Measurements from ENCODE around the gene FAM107B. TPM values are rescaled to one million over a fixed set of nuclear protein-coding genes. Genes with fewer than 3 reads are reported as not detected.
A peak's percentile ranks its signal among the peaks of the same experiment; 100 is the strongest.

Gene FAM107B
- total RNA-seq, 1 donor from 2014 or later, result 82.2 TPM

DNA sequence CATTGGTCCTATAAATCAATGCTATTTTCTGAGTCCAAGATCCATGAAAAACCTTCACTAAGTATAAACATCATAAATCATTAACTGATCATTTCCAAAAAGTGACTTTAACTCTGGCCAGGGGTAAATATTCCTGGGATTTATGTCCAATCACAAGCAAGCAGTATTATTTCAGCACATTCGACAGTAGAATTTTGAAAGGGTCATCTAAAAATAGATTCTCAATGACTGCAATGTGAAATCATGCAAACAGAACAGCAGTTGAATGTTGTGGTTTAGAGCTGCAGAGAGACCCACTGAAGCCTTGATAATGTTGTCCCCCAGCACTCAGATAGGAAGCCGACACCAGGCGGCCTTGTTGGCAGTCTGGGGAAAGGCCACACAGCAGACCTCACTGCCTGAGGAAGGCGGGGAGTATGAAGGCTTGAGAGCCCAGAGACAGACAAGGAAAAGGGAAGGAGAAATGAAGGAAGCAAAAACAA, 38.1 kb downstream of the FAM107B start:
- Mint-ChIP-seq H3K4me1 (ENCODE audit: low read depth) (peaks cover 25% of the 10 kb centered on the region), H3K36me3 (ENCODE audit: insufficient read depth) (no peaks in the 10 kb centered on the region), H3K27me3 (no peaks in the 10 kb centered on the region), H3K27ac (peak overlapping the region; percentile 57), H3K9me3 (ENCODE audit: low read depth) (peaks cover 8% of the 10 kb centered on the region), H3K4me3 (ENCODE audit: low read depth) (no peak overlapping the region)
- no peak for DNase-seq (ENCODE audit: low spot score, unreplicated experiment)
- TF ChIP-seq, protein P1, sequence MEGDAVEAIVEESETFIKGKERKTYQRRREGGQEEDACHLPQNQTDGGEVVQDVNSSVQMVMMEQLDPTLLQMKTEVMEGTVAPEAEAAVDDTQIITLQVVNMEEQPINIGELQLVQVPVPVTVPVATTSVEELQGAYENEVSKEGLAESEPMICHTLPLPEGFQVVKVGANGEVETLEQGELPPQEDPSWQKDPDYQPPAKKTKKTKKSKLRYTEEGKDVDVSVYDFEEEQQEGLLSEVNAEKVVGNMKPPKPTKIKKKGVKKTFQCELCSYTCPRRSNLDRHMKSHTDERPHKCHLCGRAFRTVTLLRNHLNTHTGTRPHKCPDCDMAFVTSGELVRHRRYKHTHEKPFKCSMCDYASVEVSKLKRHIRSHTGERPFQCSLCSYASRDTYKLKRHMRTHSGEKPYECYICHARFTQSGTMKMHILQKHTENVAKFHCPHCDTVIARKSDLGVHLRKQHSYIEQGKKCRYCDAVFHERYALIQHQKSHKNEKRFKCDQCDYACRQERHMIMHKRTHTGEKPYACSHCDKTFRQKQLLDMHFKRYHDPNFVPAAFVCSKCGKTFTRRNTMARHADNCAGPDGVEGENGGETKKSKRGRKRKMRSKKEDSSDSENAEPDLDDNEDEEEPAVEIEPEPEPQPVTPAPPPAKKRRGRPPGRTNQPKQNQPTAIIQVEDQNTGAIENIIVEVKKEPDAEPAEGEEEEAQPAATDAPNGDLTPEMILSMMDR (IDR thresholded peaks at IDR 0.05; ENCODE audit: unreplicated experiment), result no peak

DNA sequence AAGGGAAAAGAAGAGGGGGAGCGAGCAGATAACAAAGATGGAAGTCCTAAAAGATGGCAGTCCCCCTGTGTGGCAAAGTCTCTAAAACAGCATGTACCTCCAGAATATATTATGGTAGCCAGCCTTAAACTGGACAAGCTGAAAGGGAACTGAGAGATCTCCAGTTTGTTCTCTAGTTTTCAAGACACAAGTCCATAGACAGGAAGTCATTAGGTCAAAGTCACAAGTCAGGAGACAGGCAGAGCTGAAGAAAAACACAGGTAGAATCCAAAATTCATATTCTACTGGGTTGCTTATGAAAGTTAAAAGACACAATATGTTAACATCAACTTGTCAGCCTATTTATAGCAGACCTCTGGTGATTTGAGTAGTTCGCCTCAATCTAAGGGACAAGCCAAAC, 38.7 kb downstream of the FAM107B start:
- TF ChIP-seq, protein P1 (IDR thresholded peaks at IDR 0.05; ENCODE audit: unreplicated experiment), result no peak
- Mint-ChIP-seq H3K27me3 (no peaks in the 10 kb centered on the region), H3K9me3 (ENCODE audit: low read depth) (peaks cover 8% of the 10 kb centered on the region), H3K36me3 (ENCODE audit: insufficient read depth) (no peaks in the 10 kb centered on the region), H3K4me1 (ENCODE audit: low read depth) (peaks cover 26% of the 10 kb centered on the region), H3K27ac (no peak overlapping the region), H3K4me3 (ENCODE audit: low read depth) (no peak overlapping the region)
- DNase-seq (ENCODE audit: low spot score, unreplicated experiment), result no peak

GRCh38 chr10:14731875-14732512, 42.7 kb downstream of the FAM107B start:
- TF ChIP-seq, protein P1 (IDR thresholded peaks at IDR 0.05; ENCODE audit: unreplicated experiment), result no peak
- Mint-ChIP-seq H3K9me3 (ENCODE audit: low read depth) (peaks cover 7% of the 10 kb centered on the region), H3K27ac (peak overlapping the region; percentile 30), H3K4me3 (ENCODE audit: low read depth) (no peak overlapping the region), H3K4me1 (ENCODE audit: low read depth) (peaks cover 22% of the 10 kb centered on the region), H3K27me3 (no peaks in the 10 kb centered on the region), H3K36me3 (ENCODE audit: insufficient read depth) (no peaks in the 10 kb centered on the region)
- DNase-seq (ENCODE audit: low spot score, unreplicated experiment), result no peak

DNA sequence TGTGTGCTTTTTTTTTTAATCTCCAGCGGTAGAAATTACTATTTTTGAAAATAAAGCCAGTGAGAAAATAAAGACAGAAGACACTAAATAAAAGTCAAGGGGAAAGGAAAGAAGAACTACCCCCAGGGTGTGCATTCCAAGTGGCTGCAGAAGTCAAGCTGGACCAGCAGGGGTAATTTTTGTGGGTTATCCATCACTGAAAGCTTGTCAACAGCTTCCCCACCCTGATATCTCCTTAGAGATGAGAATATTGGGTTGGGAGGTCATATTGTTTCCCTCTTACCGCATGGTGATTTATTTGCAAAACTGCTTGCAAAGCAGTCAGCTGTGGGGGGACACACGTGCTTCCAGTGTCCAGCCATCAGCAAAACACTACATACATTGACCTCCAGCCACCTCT, 46.4 kb downstream of the FAM107B start:
- H3K27me3 Mint-ChIP-seq, result no peaks in the 10 kb centered on the region
- H3K9me3 Mint-ChIP-seq (ENCODE audit: low read depth), result peaks cover 7% of the 10 kb centered on the region
- no peak overlapping the region for H3K4me3 Mint-ChIP-seq (ENCODE audit: low read depth)
- no peak for DNase-seq (ENCODE audit: low spot score, unreplicated experiment)
- H3K36me3 Mint-ChIP-seq (ENCODE audit: insufficient read depth), result no peaks in the 10 kb centered on the region
- no peak overlapping the region for H3K27ac Mint-ChIP-seq
- TF ChIP-seq, protein P1 (IDR thresholded peaks at IDR 0.05; ENCODE audit: unreplicated experiment), result no peak
- H3K4me1 Mint-ChIP-seq (ENCODE audit: low read depth), result peaks cover 11% of the 10 kb centered on the region

DNA sequence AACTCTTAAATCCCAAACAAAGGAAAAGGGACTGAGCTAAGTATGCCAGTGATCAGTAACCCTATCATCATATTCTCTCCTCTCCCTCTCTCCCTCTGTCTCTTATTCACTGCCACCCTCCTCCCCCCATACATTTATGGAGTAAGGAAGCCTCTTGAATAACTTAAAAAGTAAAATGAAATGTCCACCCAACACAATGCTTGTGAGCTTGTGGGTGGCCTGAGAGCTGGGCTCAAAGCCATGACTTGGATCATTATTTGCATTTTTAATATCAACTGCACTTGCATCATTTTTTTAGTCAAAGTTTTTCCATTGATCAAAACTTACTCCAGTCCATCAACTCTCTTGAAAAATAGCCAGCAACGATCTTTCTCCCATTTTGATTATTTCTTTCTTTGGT, 46.8 kb downstream of the FAM107B start:
- Mint-ChIP-seq H3K4me3 (ENCODE audit: low read depth) (no peak overlapping the region), H3K9me3 (ENCODE audit: low read depth) (peaks cover 7% of the 10 kb centered on the region), H3K27me3 (no peaks in the 10 kb centered on the region), H3K36me3 (ENCODE audit: insufficient read depth) (no peaks in the 10 kb centered on the region), H3K27ac (no peak overlapping the region), H3K4me1 (ENCODE audit: low read depth) (peaks cover 11% of the 10 kb centered on the region)
- TF ChIP-seq, protein P1 (IDR thresholded peaks at IDR 0.05; ENCODE audit: unreplicated experiment), result no peak
- no peak for DNase-seq (ENCODE audit: low spot score, unreplicated experiment)
